D721Med (cell line): ENCODE results near the gene RASGRP2.
A peak's percentile ranks its signal among the peaks of the same experiment; 100 is the strongest.

Experiments used
- DNase-seq: peaks from one replicate; pipeline ENCODE4 v3.0.0; 2011; ENCODE audit warnings: low spot score; ENCODE audit not compliant: insufficient read length
- FAIRE-seq: peaks from 2 replicates; lab custom pipeline; 2011; peaks lifted over from hg19 to GRCh38; lab: Jason Lieb, UNC
- TF ChIP-seq, protein P1 (sequence below): IDR thresholded peaks from 2 replicates; pipeline ENCODE4 v1.5.1; 2012; ENCODE audit warnings: mild to moderate bottlenecking, control low read depth; ENCODE audit not compliant: insufficient read depth; ENCODE audit errors: missing control alignments

RASGRP2 gene

DNA sequence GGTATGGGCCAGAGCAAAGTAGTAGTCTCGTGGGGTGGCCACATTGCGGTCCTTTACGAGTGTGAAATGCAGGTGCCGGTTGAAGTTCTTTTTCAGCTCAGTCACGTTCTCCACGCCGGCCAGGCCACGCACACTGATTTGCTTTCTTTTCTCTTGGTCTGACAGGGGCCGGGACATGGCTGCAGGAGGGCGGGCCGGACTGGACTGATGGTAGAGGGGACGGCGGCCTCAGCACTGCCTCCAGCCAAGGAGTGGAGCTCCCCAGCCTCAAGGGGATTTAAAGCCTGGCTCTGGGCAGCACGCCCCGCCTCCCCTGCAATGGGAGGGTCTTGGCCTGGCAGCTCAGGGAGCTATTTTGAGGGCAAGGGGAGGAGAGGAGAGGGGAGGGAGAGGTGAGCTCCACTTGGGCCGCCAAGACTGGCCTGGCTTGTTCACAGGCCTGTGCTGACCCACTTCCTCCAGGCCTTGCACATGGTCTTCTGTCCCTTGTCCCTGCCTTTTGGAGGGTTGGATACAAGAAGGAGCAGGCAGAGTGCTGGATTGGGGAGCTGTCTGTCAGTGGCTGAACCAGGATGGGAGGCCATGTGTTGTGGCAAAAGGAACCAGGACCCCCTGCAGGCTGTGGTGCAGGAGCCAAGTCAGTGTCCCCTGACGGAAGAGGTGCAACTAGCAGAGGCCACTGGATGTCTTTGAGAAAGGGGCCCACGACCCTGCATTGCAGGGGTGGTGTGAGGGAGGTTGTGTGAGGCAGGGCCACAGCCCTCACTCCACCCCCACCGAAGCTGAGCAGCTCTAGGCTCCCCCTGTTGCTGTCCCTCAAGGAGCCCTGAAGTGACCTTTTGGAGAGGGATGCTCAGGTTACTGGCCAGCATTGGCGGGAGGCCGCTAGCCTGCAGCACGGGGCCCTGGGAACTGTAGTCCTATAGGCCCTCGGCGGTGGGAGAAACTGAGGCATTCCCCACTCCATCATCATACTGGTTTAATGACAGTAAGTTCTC lies 16.1 kb upstream of the RASGRP2 start, which contains the start of gene PYGM:
Gene PYGM (minus strand): TSS at position 253 of the 998 bp plus-strand sequence. CDS start 76 bp downstream, at position 177.
- TF ChIP-seq, protein P1, sequence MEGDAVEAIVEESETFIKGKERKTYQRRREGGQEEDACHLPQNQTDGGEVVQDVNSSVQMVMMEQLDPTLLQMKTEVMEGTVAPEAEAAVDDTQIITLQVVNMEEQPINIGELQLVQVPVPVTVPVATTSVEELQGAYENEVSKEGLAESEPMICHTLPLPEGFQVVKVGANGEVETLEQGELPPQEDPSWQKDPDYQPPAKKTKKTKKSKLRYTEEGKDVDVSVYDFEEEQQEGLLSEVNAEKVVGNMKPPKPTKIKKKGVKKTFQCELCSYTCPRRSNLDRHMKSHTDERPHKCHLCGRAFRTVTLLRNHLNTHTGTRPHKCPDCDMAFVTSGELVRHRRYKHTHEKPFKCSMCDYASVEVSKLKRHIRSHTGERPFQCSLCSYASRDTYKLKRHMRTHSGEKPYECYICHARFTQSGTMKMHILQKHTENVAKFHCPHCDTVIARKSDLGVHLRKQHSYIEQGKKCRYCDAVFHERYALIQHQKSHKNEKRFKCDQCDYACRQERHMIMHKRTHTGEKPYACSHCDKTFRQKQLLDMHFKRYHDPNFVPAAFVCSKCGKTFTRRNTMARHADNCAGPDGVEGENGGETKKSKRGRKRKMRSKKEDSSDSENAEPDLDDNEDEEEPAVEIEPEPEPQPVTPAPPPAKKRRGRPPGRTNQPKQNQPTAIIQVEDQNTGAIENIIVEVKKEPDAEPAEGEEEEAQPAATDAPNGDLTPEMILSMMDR = no peak
- FAIRE-seq (no peak), DNase-seq (peak; percentile 63)

DNA sequence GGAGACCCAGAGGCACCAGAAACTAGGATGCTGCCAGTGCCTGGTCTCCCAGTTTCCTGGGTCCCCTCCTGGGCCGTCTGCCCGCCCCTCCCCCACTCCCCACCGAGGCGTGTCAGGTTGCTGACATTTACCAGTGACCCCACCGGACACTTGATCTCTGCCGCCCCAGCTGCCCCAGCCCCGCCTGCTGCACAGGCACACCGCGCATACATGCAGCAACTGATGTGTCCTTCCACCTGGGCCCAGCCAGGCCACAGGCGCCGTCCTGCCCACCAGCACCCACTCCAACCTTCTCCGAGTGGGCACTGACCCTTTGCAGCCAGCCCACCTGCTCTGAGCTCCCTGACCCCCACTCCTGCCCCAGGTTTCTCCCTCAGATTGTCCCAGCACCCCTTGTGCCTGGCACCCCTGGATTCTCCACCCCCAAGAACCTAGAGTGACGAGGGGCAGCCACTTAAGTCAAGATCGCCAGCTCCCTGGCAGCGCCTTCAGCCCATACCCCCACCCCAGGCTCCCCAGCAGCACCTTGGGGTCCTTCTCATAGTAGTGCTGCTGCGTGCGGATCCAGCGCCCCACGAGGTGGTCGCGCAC lies 15.3 kb upstream of the RASGRP2 start:
- TF ChIP-seq, protein P1 = no peak
- FAIRE-seq (no peak), DNase-seq (no peak)

DNA sequence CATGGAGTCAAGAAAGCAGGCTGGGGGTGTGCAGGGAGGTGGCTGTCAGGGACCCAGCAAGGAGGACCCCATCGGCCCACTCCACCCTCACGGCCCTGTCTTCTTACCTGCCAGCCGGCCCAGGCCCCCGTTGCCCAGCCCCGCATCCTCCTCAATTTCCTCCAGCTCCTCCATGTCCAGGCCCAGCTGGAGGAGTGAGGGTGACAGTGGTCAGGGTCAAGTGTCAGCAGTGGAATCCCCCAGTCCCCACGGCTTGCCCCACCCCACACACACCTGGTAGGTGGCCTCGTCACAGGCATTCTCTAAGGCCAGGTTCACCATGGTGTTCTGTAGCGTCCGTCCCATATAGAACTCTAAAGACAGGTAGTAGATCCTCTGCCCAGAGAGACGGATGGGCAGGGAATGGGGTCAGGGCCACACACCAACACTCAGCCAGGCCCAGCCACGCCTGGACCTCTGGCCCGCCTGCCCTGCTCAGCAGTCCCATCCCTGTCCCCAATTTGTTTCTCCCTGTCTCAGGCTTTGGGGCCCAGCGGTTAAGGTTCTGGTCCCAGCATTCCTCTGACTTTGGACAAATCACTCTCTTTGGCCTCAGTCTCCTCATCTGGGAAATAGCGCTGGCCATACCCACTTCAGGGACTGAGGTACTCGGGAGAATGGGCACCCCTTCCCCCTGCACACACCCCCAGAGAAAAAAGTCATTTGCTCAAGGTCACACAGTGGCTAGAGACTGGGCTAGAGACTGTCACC lies 14.6 kb upstream of the RASGRP2 start:
- TF ChIP-seq, protein P1 = no peak
- FAIRE-seq (no peak), DNase-seq (no peak)

DNA sequence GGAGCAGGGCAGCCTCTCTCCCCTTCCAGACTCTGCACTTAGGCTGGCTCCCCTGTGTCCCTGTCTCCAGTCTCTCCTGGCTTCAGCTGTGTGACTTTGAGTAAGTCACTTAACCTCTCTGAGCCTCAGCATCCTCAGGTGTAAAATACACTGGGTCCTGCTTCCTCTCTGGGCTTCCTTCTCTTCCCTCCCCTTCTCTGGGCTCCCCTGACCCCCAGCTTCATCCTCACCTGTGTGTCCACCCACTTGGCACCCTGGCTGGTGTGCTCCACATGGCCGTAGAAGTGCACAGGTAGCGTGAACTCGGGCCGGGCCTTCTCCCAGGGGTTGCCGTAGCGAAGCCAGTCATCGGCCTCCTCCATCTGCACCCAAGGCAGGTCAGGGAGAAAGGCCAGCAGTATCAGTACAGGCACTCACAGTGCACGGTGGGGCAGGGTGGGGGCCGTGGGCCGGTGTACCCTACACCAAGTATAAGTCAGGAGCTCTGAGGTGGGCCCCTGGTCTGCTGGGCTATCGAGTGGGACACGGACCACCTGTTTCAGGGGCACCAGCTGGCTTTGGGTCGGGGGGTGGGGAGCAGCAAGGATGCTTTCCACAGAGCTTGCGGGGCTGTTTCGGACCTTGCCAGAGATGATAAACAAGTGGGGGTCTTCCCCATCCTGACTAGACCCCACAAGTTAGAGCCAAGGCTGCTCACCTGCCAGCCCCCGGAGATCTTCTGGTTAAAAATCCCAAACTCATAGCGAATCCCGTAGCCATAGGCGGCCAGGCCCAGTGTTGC lies 13.8 kb upstream of the RASGRP2 start:
- TF ChIP-seq, protein P1 = no peak
- no peak for DNase-seq
- FAIRE-seq = no peak

DNA sequence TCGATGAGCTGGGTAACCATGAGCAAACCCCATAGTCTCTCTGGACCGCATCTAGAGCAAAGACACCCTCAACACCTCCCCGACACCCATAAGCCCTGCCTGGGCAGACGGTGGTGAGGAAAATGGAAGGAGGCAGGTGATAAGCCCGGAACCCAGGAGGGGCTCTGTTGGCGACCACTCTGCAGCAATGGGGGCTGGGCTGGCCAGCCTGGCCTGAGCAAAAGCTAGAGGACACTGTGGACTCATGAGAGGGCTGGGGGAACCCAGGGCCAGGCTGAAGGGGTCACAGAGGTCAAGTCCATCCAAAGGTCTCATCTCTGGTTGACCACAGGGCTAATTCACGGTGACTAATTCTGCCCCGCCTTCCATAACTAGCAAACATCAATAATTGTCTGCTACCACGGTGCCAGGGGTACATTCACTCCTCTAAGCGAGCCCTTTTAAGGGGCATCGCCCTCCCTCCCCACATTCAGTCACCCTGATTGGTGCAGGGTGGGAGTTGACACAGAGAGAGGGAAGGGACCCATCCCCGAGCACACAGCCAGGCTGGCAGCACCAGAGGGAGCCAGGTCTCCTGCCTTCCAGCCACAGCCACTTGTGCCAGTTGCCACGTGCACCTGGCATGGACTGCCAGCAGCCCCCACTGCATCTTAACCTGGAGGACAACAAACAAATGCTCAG lies 11.9 kb upstream of the RASGRP2 start:
- TF ChIP-seq, protein P1 = no peak
- no peak for DNase-seq
- no peak for FAIRE-seq
